HG03442 (cell line): ENCODE measurements around the gene CXCR2.
"Not testable (repeated sequence)": the region's sequence is repeated elsewhere in the genome, so short reads cannot be mapped to it uniquely, and the experiment has no call there.

ENCODE experiments used
- ATAC-seq: cut with Tn5 transposase; IDR thresholded peaks from one replicate; pipeline ENCODE4 v1.9.1; 2021; ENCODE audit warnings: mild to moderate bottlenecking, moderate library complexity; ENCODE audit not compliant: unreplicated experiment

The CXCR2 gene

DNA sequence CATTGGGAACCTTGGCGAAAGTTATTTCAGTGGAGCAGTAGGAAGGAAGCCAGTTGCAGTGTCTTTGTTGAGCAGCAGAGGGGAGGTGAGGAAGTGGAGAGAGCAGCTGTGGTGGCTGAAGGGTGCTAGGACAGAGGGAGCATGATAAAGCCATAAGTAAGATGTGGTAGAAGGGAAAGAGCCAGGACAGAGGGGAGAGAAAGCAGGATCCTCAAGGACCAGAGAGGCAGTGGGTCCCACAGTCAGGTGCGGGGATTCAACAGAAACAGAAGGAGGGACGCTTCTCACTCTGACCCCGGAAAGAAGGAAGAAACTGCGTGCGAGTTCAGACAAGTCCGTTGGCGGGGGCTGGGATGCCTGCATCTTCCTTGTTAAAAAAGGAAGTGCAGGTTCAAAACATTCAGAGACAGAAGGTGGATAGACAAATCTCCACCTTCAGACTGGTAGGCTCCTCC is at the start of gene CXCR2:
Gene CXCR2 (plus strand): TSS at position 403 of the 455 bp plus-strand sequence. CDS start 8,774 bp downstream, outside the sequence.
- ATAC-seq = peak; percentile 52

DNA sequence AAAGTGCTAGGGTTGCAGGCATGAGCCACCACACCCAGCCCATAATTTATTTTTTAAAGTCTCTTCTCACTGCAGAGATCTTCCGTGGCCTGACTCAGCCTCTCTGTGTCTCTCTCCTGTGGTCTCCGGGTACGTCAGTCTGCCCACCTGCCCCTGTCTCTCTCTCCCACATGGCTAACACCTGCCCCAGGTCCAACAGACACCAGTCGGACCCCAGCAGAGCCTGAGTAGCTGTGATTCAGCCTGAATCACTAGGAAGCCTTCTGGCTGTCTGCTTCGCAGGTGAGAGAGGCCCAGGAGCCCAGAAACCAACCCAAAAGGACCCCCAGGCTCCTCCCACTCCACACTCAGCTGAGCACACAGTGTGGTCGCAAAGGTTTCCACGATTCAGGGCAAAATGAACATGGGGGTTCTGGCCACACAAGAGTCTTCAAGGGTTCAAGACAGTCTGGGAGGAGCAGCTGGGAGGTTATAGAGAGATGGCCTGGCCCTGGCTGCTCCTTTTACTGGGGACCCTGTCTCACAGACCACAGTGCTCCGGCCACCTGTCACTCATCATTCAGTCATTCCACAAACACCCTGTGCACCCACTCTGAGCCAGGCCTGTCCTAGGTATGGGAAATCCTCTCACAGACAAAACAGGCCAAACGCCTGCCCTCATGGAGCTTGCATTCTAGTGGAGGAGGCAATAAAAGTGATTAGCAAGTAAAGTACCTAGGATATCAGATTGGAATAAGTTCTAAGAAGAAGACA is 48.2 kb upstream of the CXCR2 start:
- no peak for ATAC-seq

- ATAC-seq = no peak
Observed at GRCh38 chr2:218079943-218080913, 45.6 kb upstream of the CXCR2 start.

- ATAC-seq = peak; percentile 94
Observed at GRCh38 chr2:218081063-218081462, 44.8 kb upstream of the CXCR2 start.

DNA sequence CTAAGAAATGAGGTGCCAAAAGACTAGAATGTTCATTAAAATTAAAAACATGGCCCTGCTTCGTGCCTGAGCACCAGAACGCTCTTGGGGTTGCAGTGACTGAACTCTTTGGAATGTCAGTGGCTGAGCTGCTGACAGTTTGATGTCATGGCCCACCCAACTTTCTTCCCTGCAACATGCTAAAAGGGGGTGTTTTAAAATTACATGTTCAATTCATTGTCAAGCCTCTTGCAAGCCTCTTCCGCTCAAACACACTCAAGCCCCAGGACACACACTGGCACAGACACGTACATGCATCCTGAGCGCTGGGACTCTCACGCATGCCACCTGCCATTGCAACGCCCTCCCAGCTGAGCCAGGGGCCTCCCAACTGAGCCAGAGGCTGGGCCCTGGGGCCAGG is 44.1 kb upstream of the CXCR2 start:
- no peak for ATAC-seq

GRCh38 chr2:218082586-218083351 is 43.1 kb upstream of the CXCR2 start:
- ATAC-seq = no peak

GRCh38 chr2:218083352-218083676 is 42.5 kb upstream of the CXCR2 start:
- no peak for ATAC-seq

DNA sequence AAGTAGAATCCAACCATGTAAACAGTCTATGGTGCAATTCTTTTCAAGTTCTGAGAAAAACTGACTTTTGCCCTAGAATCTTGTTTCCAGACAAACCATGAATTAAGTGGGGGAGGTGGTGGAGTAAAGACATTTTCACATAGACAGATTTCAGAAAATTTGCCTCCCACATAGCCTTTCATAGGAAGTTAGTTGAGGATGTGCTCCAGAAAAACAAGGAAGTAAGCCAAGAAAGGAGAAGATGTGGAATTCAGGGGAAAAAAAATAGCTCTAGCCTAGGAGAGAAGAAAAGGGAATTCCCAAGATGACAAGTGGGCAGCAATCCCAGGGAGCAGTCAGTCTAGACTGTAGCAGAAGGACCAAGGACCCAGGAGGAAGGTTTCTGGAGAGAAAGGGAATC is 39.4 kb upstream of the CXCR2 start:
- ATAC-seq = no peak

DNA sequence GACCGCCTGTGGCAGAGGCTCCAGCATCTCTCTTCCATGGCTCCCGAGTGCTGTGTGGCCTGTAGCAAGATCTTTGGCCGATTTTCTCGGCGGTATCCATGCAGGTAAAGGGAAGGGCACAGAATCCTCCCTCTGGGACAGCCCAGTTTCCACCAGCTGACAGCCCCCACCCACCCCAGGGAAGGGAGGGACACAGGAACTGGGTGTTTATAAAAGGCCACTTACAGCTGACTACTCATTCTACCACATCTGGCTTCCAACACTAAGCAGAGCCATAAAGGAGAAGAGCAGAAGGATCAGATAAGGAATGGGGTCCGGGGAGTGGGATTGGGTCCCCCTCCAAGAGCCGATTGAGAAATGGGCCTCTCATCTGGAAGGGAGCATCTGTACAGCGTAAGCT is 36.6 kb upstream of the CXCR2 start:
- ATAC-seq = no peak

- no peak for ATAC-seq
Observed at GRCh38 chr2:218091746-218092145, 34.1 kb upstream of the CXCR2 start.

- no peak for ATAC-seq
Observed at GRCh38 chr2:218093879-218094278, 31.9 kb upstream of the CXCR2 start.

- no peak for ATAC-seq
Observed at GRCh38 chr2:218095853-218096252, 30.0 kb upstream of the CXCR2 start.

DNA sequence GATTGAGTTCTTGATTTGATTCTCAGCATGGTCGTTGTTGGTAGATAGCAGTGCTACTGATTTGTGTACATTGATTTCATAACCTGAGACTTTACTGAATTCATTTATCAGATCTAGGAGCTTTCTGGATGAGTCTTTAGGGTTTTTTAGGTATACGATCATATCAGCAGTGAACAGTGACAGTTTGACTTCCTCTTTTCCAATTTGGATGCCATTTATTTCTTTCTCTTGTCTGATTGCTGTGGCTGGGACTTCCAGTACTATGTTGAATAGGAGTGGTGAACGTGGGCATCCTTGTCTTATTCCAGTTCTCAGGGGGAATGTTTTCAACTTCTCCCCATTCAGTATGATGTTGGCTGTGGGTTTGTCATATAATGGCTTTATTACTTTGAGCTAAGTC is 27.9 kb upstream of the CXCR2 start:
- no peak for ATAC-seq

DNA sequence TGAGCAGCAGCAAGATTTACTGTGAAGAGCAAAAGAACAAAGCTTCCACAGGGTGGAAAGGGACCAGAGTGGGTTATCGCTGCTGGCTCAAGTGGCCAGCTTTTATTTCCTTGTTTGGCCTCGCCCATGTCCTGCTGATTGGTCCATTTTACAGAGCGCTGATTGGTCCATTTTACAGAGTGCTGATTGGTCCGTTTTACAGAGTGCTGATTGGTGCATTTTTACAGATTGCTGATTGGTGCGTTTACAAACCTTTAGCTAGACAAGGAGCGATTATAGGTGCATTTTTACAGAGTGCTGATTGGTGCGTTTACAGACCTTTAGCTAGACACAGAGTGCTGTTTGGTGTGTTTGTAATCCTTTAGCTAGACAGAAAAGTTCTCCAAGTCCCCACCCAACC is 17.0 kb upstream of the CXCR2 start:
- ATAC-seq = not testable (repeated sequence)

GRCh38 chr2:218121789-218122188 is 4.0 kb upstream of the CXCR2 start:
- ATAC-seq = not testable (repeated sequence)

- ATAC-seq = not testable (repeated sequence)
Observed at GRCh38 chr2:218122286-218122685, 3.5 kb upstream of the CXCR2 start.

DNA sequence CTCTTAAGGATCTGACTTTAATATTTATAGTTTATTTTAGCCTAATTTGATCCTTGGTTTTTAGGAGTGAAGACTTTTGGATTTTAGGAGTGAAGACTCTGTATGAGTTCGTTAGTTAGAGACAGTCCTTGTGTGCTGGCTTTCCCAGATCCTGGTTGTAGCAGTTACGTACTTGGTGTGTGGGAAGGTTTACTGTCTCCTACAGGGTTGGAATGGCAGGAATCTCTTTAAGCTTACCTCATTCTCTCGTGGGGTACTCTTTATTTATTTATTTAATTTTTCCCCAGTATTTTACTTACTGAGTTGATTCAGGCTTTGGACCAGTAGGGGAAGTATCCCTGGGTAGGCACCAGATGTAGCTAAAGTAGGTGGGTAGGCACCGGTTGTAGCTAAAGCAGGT is 1.8 kb upstream of the CXCR2 start:
- ATAC-seq = no peak

DNA sequence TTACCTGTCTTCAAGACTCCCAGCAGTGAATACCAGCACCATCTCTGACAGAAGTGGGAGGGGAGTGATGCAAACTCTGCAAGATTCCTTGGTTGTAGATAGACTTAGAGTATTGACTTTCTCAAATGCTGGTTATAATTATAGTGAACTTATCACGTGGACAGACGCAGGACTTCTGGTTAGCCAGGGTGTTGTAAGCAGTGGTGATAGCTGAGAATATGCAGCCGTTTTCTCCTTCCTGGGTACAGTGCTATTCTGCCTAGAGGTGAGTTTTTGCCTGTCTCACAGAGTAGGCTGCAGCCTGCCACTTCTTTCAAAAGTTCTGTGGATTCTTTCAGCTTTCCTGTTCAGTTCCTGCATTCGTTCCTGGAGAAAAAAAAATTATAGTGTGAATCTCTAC is 733 bp upstream of the CXCR2 start:
- ATAC-seq = no peak

DNA sequence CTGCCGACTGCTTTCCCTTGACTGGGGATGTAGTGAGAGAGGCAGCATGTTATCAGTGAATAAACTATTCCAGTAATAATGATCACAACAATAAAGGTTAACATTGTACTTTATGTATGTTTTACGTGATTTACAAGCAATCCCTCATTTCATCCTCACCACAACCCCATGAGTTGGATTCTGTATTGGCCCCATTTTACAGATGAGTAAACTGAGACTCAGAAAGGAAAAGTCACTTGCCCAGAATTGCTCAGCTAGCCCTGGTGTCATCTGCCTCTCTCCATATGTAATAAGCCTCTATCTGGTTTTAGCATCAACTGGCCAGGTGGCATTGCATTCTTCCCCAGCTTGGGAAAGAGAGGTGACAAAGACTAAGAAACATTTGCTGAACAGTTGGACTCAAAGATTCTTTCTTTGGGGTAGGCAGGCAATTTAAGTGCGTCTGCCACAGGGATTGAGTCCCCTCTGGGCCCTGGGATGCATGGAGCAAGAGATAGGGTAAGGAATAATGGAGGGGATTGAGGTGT is 2.2 kb downstream of the CXCR2 start:
- ATAC-seq = no peak

DNA sequence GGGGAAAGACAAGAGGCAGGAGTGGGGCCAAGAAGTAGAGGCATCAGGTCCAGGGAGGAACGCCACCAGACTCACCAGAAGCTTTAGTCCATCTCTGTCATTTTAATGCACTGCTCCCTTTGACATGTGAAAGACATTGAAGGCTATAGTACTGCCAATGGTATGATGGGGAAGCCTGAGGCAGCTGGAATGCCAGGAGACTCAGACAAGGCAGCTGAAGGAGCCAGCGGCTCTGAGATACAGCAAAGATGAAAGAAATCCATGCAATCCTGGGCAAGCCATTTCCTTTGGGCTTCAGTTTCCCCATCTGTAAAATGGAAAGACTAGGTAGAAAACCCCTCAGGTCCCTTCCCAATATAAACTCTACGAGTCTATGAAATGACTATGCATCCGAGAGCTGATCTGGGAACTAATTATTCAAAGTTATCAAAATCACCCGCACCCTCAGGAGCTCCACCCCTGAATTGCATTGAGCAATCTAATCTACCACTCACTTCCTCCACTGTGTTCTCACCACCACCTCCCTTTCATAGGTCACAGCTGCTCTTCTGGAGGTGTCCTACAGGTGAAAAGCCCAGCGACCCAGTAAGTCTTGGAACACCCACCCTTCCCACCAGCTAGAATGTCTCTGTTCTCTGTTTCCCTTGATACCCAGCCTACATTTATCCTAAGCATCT is 3.1 kb downstream of the CXCR2 start:
- ATAC-seq = no peak
